GM13977 (cell line): ENCODE measurements around the gene ACP7.

Experiments
- DNase-seq: peaks from one replicate; pipeline ENCODE4 v3.0.0; 2012; ENCODE audit warnings: low spot score
- in situ Hi-C: fragments of 300-500 bp; cut with MboI; formaldehyde crosslinking; loops from one replicate; pipeline ENCODE4 v1.12.0; 2022; ENCODE audit warnings: low sequenced_read_pairs, low pct_unique_long_range_greater_than_20kb, mixed read lengths, inconsistent platforms; ENCODE audit not compliant: unreplicated experiment
- TF ChIP-seq, protein P1 (sequence below): IDR thresholded peaks from 2 replicates; pipeline ENCODE4 v1.5.1; 2012; ENCODE audit warnings: mild to moderate bottlenecking, control low read depth; ENCODE audit not compliant: insufficient read depth; ENCODE audit errors: extremely low read depth, missing control alignments

Gene ACP7

GRCh38 chr19:39047073-39047472 is 37.1 kb upstream of the ACP7 start:
- TF ChIP-seq, protein P1, sequence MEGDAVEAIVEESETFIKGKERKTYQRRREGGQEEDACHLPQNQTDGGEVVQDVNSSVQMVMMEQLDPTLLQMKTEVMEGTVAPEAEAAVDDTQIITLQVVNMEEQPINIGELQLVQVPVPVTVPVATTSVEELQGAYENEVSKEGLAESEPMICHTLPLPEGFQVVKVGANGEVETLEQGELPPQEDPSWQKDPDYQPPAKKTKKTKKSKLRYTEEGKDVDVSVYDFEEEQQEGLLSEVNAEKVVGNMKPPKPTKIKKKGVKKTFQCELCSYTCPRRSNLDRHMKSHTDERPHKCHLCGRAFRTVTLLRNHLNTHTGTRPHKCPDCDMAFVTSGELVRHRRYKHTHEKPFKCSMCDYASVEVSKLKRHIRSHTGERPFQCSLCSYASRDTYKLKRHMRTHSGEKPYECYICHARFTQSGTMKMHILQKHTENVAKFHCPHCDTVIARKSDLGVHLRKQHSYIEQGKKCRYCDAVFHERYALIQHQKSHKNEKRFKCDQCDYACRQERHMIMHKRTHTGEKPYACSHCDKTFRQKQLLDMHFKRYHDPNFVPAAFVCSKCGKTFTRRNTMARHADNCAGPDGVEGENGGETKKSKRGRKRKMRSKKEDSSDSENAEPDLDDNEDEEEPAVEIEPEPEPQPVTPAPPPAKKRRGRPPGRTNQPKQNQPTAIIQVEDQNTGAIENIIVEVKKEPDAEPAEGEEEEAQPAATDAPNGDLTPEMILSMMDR: no peak
- in situ Hi-C loops: no loop called here
- no peak for DNase-seq

GRCh38 chr19:39052243-39052746 is 31.9 kb upstream of the ACP7 start:
- TF ChIP-seq, protein P1: peak; percentile 95
- peak; percentile 59 for DNase-seq
- in situ Hi-C loops: no loop called here

DNA sequence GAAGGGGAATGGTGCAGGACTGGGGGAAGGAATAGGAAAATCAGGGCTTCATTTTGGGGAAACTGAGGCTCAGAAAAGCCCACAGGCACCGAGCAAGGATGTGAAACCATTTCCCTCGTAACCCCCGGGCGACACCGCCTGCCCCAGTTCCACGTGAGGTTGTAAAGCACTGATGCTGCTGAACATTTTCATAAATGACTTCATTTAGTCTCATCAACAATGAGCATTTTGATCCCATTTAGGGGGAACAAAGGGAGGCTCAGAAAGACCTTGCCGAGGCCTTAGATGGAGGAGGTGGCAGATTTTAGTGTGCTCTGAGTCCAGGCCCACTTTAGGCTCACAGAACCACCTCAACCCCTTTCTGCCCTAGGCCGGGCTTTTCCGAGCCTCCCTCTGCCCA is 31.3 kb upstream of the ACP7 start:
- in situ Hi-C loops: no loop called here
- DNase-seq: no peak
- TF ChIP-seq, protein P1: no peak

DNA sequence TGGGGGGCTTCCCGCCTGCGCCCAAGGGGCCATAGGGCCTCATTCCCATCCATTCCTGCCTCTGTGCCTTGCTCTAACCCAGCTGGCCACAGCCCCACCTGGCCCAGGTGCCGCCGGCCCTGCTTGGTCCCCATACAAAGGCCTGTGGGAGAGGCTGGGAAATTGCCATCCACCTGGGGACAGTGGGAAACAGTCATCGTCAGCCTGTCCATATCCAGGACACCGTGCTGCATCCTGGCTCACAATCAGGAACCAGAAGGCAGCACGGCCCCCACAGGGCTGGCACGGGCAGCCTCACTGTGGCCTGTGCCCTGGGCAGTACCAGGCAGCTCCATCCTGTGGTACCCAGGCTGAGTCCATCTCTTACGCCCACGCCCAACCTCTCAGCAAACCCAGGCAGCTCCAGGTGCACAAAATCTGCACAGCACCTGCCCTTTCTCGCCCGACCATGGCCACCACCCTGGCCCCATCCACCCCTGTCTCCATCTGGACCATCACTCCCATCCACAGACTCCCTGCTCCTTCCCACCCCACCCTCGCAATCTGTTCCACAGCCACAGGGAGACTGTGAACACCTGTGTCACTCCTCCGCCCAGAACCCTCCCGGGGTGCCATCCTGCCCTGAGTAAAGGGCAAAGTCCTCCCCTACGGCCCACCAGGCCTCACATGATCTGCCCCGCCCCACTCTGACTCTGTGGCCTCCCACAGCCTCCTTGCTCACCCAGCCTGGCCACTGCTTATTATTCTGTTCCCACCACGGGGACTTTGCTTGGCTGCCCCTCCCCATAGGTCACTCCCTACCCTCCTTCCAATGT is 30.7 kb upstream of the ACP7 start:
- in situ Hi-C loops: no loop called here
- no peak for DNase-seq
- TF ChIP-seq, protein P1: no peak

GRCh38 chr19:39054091-39054470 is 30.1 kb upstream of the ACP7 start:
- in situ Hi-C loops: no loop called here
- TF ChIP-seq, protein P1: no peak
- no peak for DNase-seq

- in situ Hi-C loops: no loop called here
- no peak for DNase-seq
- TF ChIP-seq, protein P1: no peak
These were observed 26.6 kb upstream of the ACP7 start for GRCh38 chr19:39057615-39058014.
